HEK293 (cell line): ENCODE measurements around the gene TSPAN3.

Experiments
- CTCF ChIA-PET: fragments of 350-600 bp; formaldehyde crosslinking; extraction: SDS; loops from one replicate; lab custom pipeline; 2021; ENCODE audit warnings: antibody characterized with exemption; lab: Yijun Ruan, JAX
- POLR2A ChIA-PET: fragments of 300-600 bp; formaldehyde crosslinking; extraction: SDS; loops from one replicate; lab custom pipeline; 2020; ENCODE audit warnings: antibody characterized with exemption, inconsistent platforms; lab: Yijun Ruan, JAX
- H3K27ac ChIP-seq: fragments of 200-500 bp; sonication (Bioruptor generic); 2 replicates; pipeline ENCODE4 v1.5.1; 2014; ENCODE audit warnings: low read depth, low read length, control low read depth, inconsistent platforms; ENCODE audit errors: extremely low read depth
- H3K36me3 ChIP-seq, 2 experiments: fragments of 200-500 bp in 1 of 2; sonication (Bioruptor generic) in 1 of 2; 1 replicate in 1 of 2; 2 replicates in 1 of 2; pipeline ENCODE4 v1.5.1; 2014 to 2017; ENCODE audit warnings: inconsistent platforms in 2 of 2, low read length in 2 of 2; ENCODE audit not compliant: control insufficient read depth in 2 of 2, insufficient read depth in 1 of 2
- H3K4me1 ChIP-seq: fragments of 200-500 bp; sonication (Bioruptor generic); 2 replicates; pipeline ENCODE4 v1.5.1; 2014; ENCODE audit warnings: mild to moderate bottlenecking, low read length, inconsistent platforms; ENCODE audit not compliant: control insufficient read depth, insufficient read depth
- H3K4me3 ChIP-seq: 2 replicates; pipeline ENCODE4 v1.5.1; 2011; ENCODE audit warnings: low read depth, mild to moderate bottlenecking, control low read depth, low read length, moderate library complexity
- H3K9me3 ChIP-seq: fragments of 200-500 bp; sonication (Bioruptor generic); 2 replicates; pipeline ENCODE4 v1.5.1; 2014; ENCODE audit warnings: low read depth, low read length, inconsistent platforms; ENCODE audit not compliant: control insufficient read depth, insufficient read depth
- GLIS1 ChIP-seq: fragments of 450-650 bp; formaldehyde crosslinking; IDR thresholded peaks from 2 replicates; pipeline ENCODE4 v1.5.1; 2016; ENCODE audit warnings: missing biosample characterization, missing genetic modification characterization
- GLIS2 ChIP-seq: fragments of 450-650 bp; formaldehyde crosslinking; IDR thresholded peaks from 2 replicates; pipeline ENCODE4 v1.5.1; 2016; ENCODE audit warnings: missing biosample characterization, missing genetic modification characterization
- HOXA7 ChIP-seq: sonication (generic); formaldehyde crosslinking; IDR thresholded peaks from 2 replicates; pipeline ENCODE4 v1.8.1; 2022; ENCODE audit warnings: missing genetic modification reagents, borderline replicate concordance
- KLF10 ChIP-seq: fragments of 450-650 bp; IDR thresholded peaks from 2 replicates; pipeline ENCODE4 v1.5.1; 2018; ENCODE audit warnings: missing biosample characterization, mild to moderate bottlenecking, missing genetic modification characterization
- KLF7 ChIP-seq: fragments of 450-650 bp; formaldehyde crosslinking; IDR thresholded peaks from 2 replicates; pipeline ENCODE4 v1.5.1; 2016; ENCODE audit warnings: missing biosample characterization, missing genetic modification characterization, borderline replicate concordance
- SCRT1 ChIP-seq: fragments of 450-650 bp; formaldehyde crosslinking; IDR thresholded peaks from 2 replicates; pipeline ENCODE4 v1.5.1; 2016; ENCODE audit warnings: missing biosample characterization, missing genetic modification characterization, borderline replicate concordance
- SCRT2 ChIP-seq: fragments of 450-650 bp; formaldehyde crosslinking; IDR thresholded peaks from 2 replicates; pipeline ENCODE4 v1.5.1; 2016; ENCODE audit warnings: missing biosample characterization, missing genetic modification characterization
- WT1 ChIP-seq: fragments of 450-650 bp; formaldehyde crosslinking; IDR thresholded peaks from 2 replicates; pipeline ENCODE4 v1.5.1; 2016; ENCODE audit warnings: missing biosample characterization, missing genetic modification characterization
- ZBTB7A ChIP-seq: fragments of 450-650 bp; formaldehyde crosslinking; IDR thresholded peaks from 2 replicates; pipeline ENCODE4 v1.5.1; 2016; ENCODE audit warnings: low read depth, missing biosample characterization, missing genetic modification characterization
- ZIC2 ChIP-seq: fragments of 450-650 bp; formaldehyde crosslinking; IDR thresholded peaks from 2 replicates; pipeline ENCODE4 v1.5.1; 2016; ENCODE audit warnings: missing biosample characterization, missing genetic modification characterization
- ZNF146 ChIP-seq: fragments of 450-650 bp; formaldehyde crosslinking; IDR thresholded peaks from 2 replicates; pipeline ENCODE4 v1.5.1; 2016; ENCODE audit warnings: missing biosample characterization, missing genetic modification characterization
- ZNF16 ChIP-seq: fragments of 450-650 bp; formaldehyde crosslinking; IDR thresholded peaks from 2 replicates; pipeline ENCODE4 v1.5.1; 2016; ENCODE audit warnings: low read depth, missing biosample characterization, missing genetic modification characterization
- ZNF174 ChIP-seq: fragments of 450-650 bp; formaldehyde crosslinking; IDR thresholded peaks from 2 replicates; pipeline ENCODE4 v1.5.0; 2017; ENCODE audit warnings: missing biosample characterization, mild to moderate bottlenecking, missing genetic modification characterization
- ZNF2 ChIP-seq: fragments of 450-650 bp; formaldehyde crosslinking; IDR thresholded peaks from 2 replicates; pipeline ENCODE4 v1.5.1; 2016; ENCODE audit warnings: missing biosample characterization, missing genetic modification characterization
- ZNF221 ChIP-seq: fragments of 450-650 bp; formaldehyde crosslinking; IDR thresholded peaks from 2 replicates; pipeline ENCODE4 v1.5.1; 2017; ENCODE audit warnings: missing biosample characterization, missing genetic modification characterization, borderline replicate concordance
- ZNF350 ChIP-seq: fragments of 450-650 bp; formaldehyde crosslinking; IDR thresholded peaks from 2 replicates; pipeline ENCODE4 v1.5.0; 2017; ENCODE audit warnings: missing biosample characterization, mild to moderate bottlenecking, missing genetic modification characterization
- ZNF394 ChIP-seq: fragments of 450-650 bp; formaldehyde crosslinking; IDR thresholded peaks from 2 replicates; pipeline ENCODE4 v1.5.1; 2016; ENCODE audit warnings: missing biosample characterization, missing genetic modification characterization, mild to moderate bottlenecking, moderate library complexity, borderline replicate concordance
- ZNF501 ChIP-seq: fragments of 450-650 bp; formaldehyde crosslinking; IDR thresholded peaks from 2 replicates; pipeline ENCODE4 v1.5.1; 2016; ENCODE audit warnings: missing biosample characterization, missing genetic modification characterization
- ZNF549 ChIP-seq: fragments of 450-650 bp; IDR thresholded peaks from 2 replicates; pipeline ENCODE4 v1.5.1; 2018; ENCODE audit warnings: missing biosample characterization, missing genetic modification characterization, mild to moderate bottlenecking, inconsistent platforms, moderate library complexity
- ZNF558 ChIP-seq: fragments of 450-650 bp; formaldehyde crosslinking; IDR thresholded peaks from 2 replicates; pipeline ENCODE4 v1.5.1; 2016; ENCODE audit warnings: missing biosample characterization, missing genetic modification characterization
- ZNF654 ChIP-seq: fragments of 450-650 bp; formaldehyde crosslinking; IDR thresholded peaks from 2 replicates; pipeline ENCODE4 v1.5.1; 2016; ENCODE audit warnings: low read depth, missing biosample characterization, missing genetic modification characterization
- ZNF670 ChIP-seq: fragments of 450-650 bp; formaldehyde crosslinking; IDR thresholded peaks from 2 replicates; pipeline ENCODE4 v1.5.1; 2016; ENCODE audit warnings: missing biosample characterization, missing genetic modification characterization, low read depth
- ZNF768 ChIP-seq: fragments of 450-650 bp; formaldehyde crosslinking; IDR thresholded peaks from 2 replicates; pipeline ENCODE4 v1.5.1; 2018; ENCODE audit warnings: missing biosample characterization, mild to moderate bottlenecking, missing genetic modification characterization
- ZSCAN30 ChIP-seq: fragments of 450-650 bp; IDR thresholded peaks from 2 replicates; pipeline ENCODE4 v1.5.1; 2018; ENCODE audit warnings: missing biosample characterization, mild to moderate bottlenecking, missing genetic modification characterization, moderate library complexity
- TF ChIP-seq, protein P1 (sequence below): fragments of 450-650 bp; formaldehyde crosslinking; IDR thresholded peaks from 2 replicates; pipeline ENCODE4 v1.5.1; 2016; ENCODE audit warnings: missing biosample characterization, missing genetic modification characterization
- TF ChIP-seq, protein P2 (sequence below): fragments of 450-650 bp; formaldehyde crosslinking; IDR thresholded peaks from 2 replicates; pipeline ENCODE4 v1.5.1; 2016; ENCODE audit warnings: missing biosample characterization, missing genetic modification characterization
- TF ChIP-seq, protein P3 (sequence below): fragments of 450-650 bp; formaldehyde crosslinking; IDR thresholded peaks from 2 replicates; pipeline ENCODE4 v1.5.1; 2016; ENCODE audit warnings: missing biosample characterization, missing genetic modification characterization
- TF ChIP-seq, protein P4 (sequence below): fragments of 450-650 bp; formaldehyde crosslinking; IDR thresholded peaks from 2 replicates; pipeline ENCODE4 v1.5.1; 2016; ENCODE audit warnings: missing biosample characterization, missing genetic modification characterization
- TF ChIP-seq, protein P5 (sequence below): fragments of 450-650 bp; formaldehyde crosslinking; IDR thresholded peaks from 2 replicates; pipeline ENCODE4 v1.5.1; 2016; ENCODE audit warnings: missing biosample characterization, missing genetic modification characterization

TSPAN3 gene

DNA sequence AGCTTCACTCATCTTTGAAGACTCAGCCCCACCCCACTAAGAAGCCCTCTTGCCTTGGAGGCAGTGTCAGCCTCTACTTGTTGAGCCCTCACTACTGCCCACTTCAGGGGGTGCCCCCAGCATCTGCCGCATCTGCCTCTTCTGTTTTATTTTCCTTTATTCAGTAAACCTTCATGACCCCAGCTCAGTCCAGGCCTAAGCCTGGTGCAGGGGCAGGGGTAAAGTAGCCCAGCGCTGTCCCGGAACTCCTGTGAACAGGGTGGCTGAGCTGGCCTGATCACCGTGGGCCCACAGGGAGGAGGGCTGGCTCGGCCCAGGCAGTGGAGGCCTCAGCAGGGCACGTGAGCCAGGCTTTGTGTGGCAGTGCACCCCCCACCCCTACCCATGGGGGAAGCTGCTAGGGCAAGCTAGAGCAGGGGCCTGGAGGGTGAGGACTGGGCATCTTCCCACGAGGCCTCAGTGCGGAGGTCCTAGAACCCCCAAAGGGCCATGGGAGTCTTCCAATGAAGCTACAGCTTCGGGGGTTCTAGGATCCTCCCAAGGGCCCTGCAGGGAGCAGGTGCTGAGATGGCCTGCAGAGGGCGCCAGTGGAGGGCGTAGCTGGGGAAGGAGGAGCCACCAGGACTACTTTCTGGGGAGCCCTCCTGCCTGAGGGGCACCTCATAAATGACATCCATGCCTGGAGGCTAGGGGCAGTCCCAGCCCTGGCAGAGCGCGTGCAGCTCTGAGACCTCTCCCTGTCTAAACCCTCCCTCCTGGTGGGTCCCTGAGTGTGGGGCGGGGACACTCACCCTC is 36.0 kb downstream of the TSPAN3 start:
- ChIA-PET POLR2A (interaction anchor here (0.5 kb wide), 1 partner anchor 386 kb away, joined by 3 read pairs; no protein-coding TSS in a partner anchor), CTCF (interaction anchor here (0.6 to 3.6 kb wide), 33 partner anchors 8 to 850 kb away, joined by 3 to 35 read pairs (median 4); partner anchors contain the start of gene SCAPER)
- H3K27ac ChIP-seq, result no peak overlapping the region
- H3K4me1 ChIP-seq, result no peaks in the 10 kb centered on the region
- H3K36me3 ChIP-seq, result peaks cover 0 to 21% of the 10 kb centered on the region in 2 experiments; a peak in 1 of 3 replicates
- no peak overlapping the region for H3K4me3 ChIP-seq
- H3K9me3 ChIP-seq, result no peaks in the 10 kb centered on the region
- TF ChIP-seq, protein P1, sequence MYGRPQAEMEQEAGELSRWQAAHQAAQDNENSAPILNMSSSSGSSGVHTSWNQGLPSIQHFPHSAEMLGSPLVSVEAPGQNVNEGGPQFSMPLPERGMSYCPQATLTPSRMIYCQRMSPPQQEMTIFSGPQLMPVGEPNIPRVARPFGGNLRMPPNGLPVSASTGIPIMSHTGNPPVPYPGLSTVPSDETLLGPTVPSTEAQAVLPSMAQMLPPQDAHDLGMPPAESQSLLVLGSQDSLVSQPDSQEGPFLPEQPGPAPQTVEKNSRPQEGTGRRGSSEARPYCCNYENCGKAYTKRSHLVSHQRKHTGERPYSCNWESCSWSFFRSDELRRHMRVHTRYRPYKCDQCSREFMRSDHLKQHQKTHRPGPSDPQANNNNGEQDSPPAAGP (tag by site-specific recombination), result 0 out of 2 replicates have a peak, but pooled peaks have one; percentile 26
- TF ChIP-seq GLIS2 (tag by site-specific recombination) (peak; percentile 54), SCRT1 (tag by site-specific recombination) (peak; percentile 68; the same call in 1 of the 2 replicates), KLF10 (tag by site-specific recombination) (no peak), SCRT2 (tag by site-specific recombination) (peak; percentile 81), ZNF549 (no peak), ZNF350 (tag by site-specific recombination) (no peak), KLF7 (no peak), HOXA7 (no peak), ZIC2 (peak; percentile 38), ZNF221 (tag by site-specific recombination) (no peak), ZNF146 (tag by site-specific recombination) (no peak), ZNF174 (tag by site-specific recombination) (no peak), GLIS1 (peak; percentile 49), WT1 (no peak), ZNF768 (no peak), ZNF2 (tag by site-specific recombination) (peak; percentile 83), ZNF670 (tag by site-specific recombination) (no peak), ZNF501 (tag by site-specific recombination) (0 out of 2 replicates have a peak, but pooled peaks have one; percentile 28), ZNF394 (tag by site-specific recombination) (no peak), ZNF654 (tag by site-specific recombination) (no peak), ZNF558 (tag by site-specific recombination) (no peak), ZNF16 (no peak), ZSCAN30 (tag by site-specific recombination) (no peak), ZBTB7A (tag by site-specific recombination) (no peak)
- TF ChIP-seq, protein P2, sequence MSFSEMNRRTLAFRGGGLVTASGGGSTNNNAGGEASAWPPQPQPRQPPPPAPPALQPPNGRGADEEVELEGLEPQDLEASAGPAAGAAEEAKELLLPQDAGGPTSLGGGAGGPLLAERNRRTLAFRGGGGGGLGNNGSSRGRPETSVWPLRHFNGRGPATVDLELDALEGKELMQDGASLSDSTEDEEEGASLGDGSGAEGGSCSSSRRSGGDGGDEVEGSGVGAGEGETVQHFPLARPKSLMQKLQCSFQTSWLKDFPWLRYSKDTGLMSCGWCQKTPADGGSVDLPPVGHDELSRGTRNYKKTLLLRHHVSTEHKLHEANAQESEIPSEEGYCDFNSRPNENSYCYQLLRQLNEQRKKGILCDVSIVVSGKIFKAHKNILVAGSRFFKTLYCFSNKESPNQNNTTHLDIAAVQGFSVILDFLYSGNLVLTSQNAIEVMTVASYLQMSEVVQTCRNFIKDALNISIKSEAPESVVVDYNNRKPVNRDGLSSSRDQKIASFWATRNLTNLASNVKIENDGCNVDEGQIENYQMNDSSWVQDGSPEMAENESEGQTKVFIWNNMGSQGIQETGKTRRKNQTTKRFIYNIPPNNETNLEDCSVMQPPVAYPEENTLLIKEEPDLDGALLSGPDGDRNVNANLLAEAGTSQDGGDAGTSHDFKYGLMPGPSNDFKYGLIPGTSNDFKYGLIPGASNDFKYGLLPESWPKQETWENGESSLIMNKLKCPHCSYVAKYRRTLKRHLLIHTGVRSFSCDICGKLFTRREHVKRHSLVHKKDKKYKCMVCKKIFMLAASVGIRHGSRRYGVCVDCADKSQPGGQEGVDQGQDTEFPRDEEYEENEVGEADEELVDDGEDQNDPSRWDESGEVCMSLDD, result peak; percentile 68; the same call in 1 of the 2 replicates
- TF ChIP-seq, protein P3, sequence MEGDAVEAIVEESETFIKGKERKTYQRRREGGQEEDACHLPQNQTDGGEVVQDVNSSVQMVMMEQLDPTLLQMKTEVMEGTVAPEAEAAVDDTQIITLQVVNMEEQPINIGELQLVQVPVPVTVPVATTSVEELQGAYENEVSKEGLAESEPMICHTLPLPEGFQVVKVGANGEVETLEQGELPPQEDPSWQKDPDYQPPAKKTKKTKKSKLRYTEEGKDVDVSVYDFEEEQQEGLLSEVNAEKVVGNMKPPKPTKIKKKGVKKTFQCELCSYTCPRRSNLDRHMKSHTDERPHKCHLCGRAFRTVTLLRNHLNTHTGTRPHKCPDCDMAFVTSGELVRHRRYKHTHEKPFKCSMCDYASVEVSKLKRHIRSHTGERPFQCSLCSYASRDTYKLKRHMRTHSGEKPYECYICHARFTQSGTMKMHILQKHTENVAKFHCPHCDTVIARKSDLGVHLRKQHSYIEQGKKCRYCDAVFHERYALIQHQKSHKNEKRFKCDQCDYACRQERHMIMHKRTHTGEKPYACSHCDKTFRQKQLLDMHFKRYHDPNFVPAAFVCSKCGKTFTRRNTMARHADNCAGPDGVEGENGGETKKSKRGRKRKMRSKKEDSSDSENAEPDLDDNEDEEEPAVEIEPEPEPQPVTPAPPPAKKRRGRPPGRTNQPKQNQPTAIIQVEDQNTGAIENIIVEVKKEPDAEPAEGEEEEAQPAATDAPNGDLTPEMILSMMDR, result peak; percentile 72
- TF ChIP-seq, protein P4, sequence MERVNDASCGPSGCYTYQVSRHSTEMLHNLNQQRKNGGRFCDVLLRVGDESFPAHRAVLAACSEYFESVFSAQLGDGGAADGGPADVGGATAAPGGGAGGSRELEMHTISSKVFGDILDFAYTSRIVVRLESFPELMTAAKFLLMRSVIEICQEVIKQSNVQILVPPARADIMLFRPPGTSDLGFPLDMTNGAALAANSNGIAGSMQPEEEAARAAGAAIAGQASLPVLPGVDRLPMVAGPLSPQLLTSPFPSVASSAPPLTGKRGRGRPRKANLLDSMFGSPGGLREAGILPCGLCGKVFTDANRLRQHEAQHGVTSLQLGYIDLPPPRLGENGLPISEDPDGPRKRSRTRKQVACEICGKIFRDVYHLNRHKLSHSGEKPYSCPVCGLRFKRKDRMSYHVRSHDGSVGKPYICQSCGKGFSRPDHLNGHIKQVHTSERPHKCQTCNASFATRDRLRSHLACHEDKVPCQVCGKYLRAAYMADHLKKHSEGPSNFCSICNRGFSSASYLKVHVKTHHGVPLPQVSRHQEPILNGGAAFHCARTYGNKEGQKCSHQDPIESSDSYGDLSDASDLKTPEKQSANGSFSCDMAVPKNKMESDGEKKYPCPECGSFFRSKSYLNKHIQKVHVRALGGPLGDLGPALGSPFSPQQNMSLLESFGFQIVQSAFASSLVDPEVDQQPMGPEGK, result peak; percentile 48; the same call in 1 of the 2 replicates
- TF ChIP-seq, protein P5, sequence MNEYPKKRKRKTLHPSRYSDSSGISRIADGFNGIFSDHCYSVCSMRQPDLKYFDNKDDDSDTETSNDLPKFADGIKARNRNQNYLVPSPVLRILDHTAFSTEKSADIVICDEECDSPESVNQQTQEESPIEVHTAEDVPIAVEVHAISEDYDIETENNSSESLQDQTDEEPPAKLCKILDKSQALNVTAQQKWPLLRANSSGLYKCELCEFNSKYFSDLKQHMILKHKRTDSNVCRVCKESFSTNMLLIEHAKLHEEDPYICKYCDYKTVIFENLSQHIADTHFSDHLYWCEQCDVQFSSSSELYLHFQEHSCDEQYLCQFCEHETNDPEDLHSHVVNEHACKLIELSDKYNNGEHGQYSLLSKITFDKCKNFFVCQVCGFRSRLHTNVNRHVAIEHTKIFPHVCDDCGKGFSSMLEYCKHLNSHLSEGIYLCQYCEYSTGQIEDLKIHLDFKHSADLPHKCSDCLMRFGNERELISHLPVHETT, result no peak
